LNCAP (cell line): ENCODE results near the gene CHST12.

Source experiments
- CTCF ChIP-seq: fragments of 450-650 bp; IDR thresholded peaks from 2 replicates; pipeline ENCODE4 v1.5.1; 2017; ENCODE audit warnings: mild to moderate bottlenecking

Gene CHST12

GRCh38 chr7:2358968-2359527 lies 44.4 kb upstream of the CHST12 start:
- TF ChIP-seq CTCF, result no peak

GRCh38 chr7:2359610-2360009 lies 43.8 kb upstream of the CHST12 start:
- no peak for TF ChIP-seq CTCF

GRCh38 chr7:2360796-2361195 lies 42.6 kb upstream of the CHST12 start:
- TF ChIP-seq CTCF, result no peak

- TF ChIP-seq CTCF, result no peak
These were observed 40.9 kb upstream of the CHST12 start for GRCh38 chr7:2362385-2363088.

- no peak for TF ChIP-seq CTCF
These were observed 34.3 kb upstream of the CHST12 start for GRCh38 chr7:2369139-2369538.

- no peak for TF ChIP-seq CTCF
These were observed 32.1 kb upstream of the CHST12 start for GRCh38 chr7:2371329-2371728.

- TF ChIP-seq CTCF, result no peak
These were observed 30.7 kb upstream of the CHST12 start for GRCh38 chr7:2372724-2373123.
